ENCODE data around the gene SLC41A3. TPM values are rescaled to one million over a fixed set of nuclear protein-coding genes. Genes with fewer than 3 reads are reported as not detected.

The SLC41A3 gene
- 38.0 and 40.8 TPM in 2 replicates for total RNA-seq

GRCh38 chr3:126083913-126084767 is at the start of gene SLC41A3:
Gene SLC41A3, minus strand, starts transcription at chr3:126084124. Its CDS starts 15,905 bp downstream, at chr3:126068219.

GRCh38 chr3:125968701-125969592 is 115.0 kb downstream of the SLC41A3 start, which contains the start of gene ROPN1B:
Gene ROPN1B, plus strand, starts transcription at chr3:125969178. Its CDS starts 2,877 bp downstream, at chr3:125972055.

Other genes starting within 250 kb of the SLC41A3 start
- not detected in 2 replicates for gene ROPN1B, start 114.9 kb downstream of the SLC41A3 start, total RNA-seq
- gene ALDH1L1, start 96.5 kb upstream of the SLC41A3 start, total RNA-seq: not detected in 2 replicates